ENCODE results near the gene SPDYE8.
"Not testable (repeated sequence)": the region's sequence is repeated elsewhere in the genome, so short reads cannot be mapped to it uniquely, and the experiment has no call there.

DNA sequence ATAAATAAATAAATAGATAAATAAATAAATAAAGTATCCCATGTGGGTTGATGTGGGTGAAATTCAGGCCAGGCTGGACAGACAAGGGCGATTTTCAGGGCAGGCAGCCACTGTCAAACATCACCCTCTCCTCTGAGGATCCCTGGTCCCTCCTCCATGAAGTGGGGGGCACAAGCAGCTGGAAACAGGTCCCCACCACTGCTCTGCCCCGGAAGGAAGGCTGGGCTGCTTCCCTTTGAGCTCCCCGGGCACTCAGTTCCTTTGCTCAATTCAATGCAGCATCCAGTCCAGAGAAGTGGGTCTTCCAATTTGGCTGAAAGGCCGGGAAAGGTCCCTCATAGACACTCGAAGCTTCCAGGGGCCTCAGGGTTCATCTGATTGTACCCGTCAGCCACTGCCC is 49.2 kb downstream of the SPDYE8 start:
- not testable (repeated sequence) for TF ChIP-seq POLR2A (IDR thresholded peaks at IDR 0.05)
- TF ChIP-seq, protein P1, sequence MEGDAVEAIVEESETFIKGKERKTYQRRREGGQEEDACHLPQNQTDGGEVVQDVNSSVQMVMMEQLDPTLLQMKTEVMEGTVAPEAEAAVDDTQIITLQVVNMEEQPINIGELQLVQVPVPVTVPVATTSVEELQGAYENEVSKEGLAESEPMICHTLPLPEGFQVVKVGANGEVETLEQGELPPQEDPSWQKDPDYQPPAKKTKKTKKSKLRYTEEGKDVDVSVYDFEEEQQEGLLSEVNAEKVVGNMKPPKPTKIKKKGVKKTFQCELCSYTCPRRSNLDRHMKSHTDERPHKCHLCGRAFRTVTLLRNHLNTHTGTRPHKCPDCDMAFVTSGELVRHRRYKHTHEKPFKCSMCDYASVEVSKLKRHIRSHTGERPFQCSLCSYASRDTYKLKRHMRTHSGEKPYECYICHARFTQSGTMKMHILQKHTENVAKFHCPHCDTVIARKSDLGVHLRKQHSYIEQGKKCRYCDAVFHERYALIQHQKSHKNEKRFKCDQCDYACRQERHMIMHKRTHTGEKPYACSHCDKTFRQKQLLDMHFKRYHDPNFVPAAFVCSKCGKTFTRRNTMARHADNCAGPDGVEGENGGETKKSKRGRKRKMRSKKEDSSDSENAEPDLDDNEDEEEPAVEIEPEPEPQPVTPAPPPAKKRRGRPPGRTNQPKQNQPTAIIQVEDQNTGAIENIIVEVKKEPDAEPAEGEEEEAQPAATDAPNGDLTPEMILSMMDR (IDR thresholded peaks at IDR 0.05) = not testable (repeated sequence)
